KMS-11 (cell line): ENCODE data around the gene JUP.

Source experiments
- H2AFZ ChIP-seq: fragments of 200-600 bp; sonication (generic); 2 replicates; pipeline ENCODE4 v1.6.1; 2016; ENCODE audit warnings: antibody characterized with exemption, mixed run types, low read depth
- H3K27ac ChIP-seq: fragments of 200-600 bp; sonication (generic); 2 replicates; pipeline ENCODE4 v1.6.1; 2016; ENCODE audit warnings: mild to moderate bottlenecking, mixed run types
- H3K27me3 ChIP-seq: fragments of 200-600 bp; sonication (generic); 2 replicates; pipeline ENCODE4 v1.6.1; 2017; ENCODE audit warnings: mild to moderate bottlenecking, low read depth, mixed run types, moderate library complexity; ENCODE audit not compliant: insufficient read depth
- H3K36me3 ChIP-seq: fragments of 200-600 bp; sonication (generic); 2 replicates; pipeline ENCODE4 v1.6.1; 2017; ENCODE audit warnings: mild to moderate bottlenecking, mixed run types; ENCODE audit not compliant: insufficient read depth
- H3K4me1 ChIP-seq: fragments of 200-600 bp; sonication (generic); 2 replicates; pipeline ENCODE4 v1.6.1; 2016; ENCODE audit warnings: mild to moderate bottlenecking, low read depth, mixed run types; ENCODE audit not compliant: poor library complexity, severe bottlenecking
- H3K4me2 ChIP-seq: fragments of 200-600 bp; sonication (generic); 2 replicates; pipeline ENCODE4 v1.7.0; 2016; ENCODE audit warnings: mild to moderate bottlenecking, mixed run types
- H3K4me3 ChIP-seq: fragments of 200-600 bp; sonication (generic); IDR thresholded peaks from 2 replicates; pipeline ENCODE4 v1.6.1; 2017; ENCODE audit warnings: low read depth, low read length, mixed read lengths; ENCODE audit not compliant: insufficient read depth
- H3K79me2 ChIP-seq: fragments of 200-600 bp; sonication (generic); 2 replicates; pipeline ENCODE4 v1.6.1; 2016; ENCODE audit warnings: low read depth, mixed run types; ENCODE audit not compliant: insufficient read depth
- H3K9ac ChIP-seq: fragments of 200-600 bp; sonication (generic); 2 replicates; pipeline ENCODE4 v1.6.1; 2016; ENCODE audit warnings: mild to moderate bottlenecking, mixed run types
- H4K20me1 ChIP-seq: fragments of 200-600 bp; sonication (generic); 2 replicates; pipeline ENCODE4 v1.6.1; 2016; ENCODE audit warnings: mild to moderate bottlenecking, mixed run types; ENCODE audit not compliant: insufficient read depth
- CTCF ChIP-seq: fragments of 200-600 bp; sonication (generic); conservative IDR thresholded peaks from 2 replicates; pipeline ENCODE4 v1.6.1; 2017; ENCODE audit warnings: low read depth, mild to moderate bottlenecking, antibody characterized with exemption, low read length, moderate library complexity, mixed read lengths

JUP gene

GRCh38 chr17:41737680-41738023 is 48.9 kb downstream of the JUP start:
- Histone ChIP-seq H3K79me2 (no peaks in the 10 kb centered on the region), H3K4me1 (peaks cover 25% of the 10 kb centered on the region), H3K36me3 (no peaks in the 10 kb centered on the region), H3K4me2 (peak overlapping the region; percentile 55), H3K9ac (no peak overlapping the region; the same call in 1 of the 2 replicates), H3K27ac (no peak overlapping the region), H2AFZ (peak overlapping the region; percentile 82), H3K4me3 (no peak overlapping the region), H4K20me1 (no peaks in the 10 kb centered on the region), H3K27me3 (peaks cover 38% of the 10 kb centered on the region)
- TF ChIP-seq CTCF: no peak

DNA sequence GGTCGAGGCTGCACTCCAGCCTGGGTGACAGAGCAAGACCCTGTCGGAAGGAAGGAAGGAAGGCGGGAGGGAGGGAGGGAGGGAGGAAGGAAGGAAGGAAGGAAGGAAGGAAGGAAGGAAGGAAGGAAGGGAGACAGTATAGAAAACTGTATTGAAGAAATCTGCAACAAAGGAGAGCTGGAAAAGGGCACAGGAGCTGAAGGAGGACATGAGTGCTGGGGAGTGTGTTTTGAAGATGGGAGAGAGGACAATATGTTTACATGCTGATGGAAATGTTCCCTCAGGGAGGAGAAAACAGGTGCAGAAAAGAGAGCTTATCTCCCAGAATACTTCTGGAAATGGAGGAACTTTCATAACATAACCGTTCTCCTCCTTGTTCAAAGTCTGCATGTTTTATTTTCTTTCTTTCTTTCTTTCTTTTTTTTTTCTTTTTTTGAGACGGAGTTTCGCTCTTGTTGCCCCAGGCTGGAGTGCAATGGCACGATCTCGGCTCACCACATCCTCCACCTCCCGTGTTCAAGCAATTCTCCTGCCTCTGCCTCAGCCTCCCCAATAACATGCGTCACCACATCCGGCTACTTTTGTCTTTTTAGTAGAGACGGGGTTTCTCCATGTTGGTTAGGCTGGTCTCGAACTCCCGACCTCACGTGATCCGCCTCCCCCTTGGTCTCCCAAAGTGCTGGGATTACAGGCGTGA is 49.4 kb downstream of the JUP start:
- Histone ChIP-seq H2AFZ (peak overlapping the region; percentile 82), H3K4me2 (peak overlapping the region; percentile 55), H3K36me3 (no peaks in the 10 kb centered on the region), H3K9ac (no peak overlapping the region; the same call in 1 of the 2 replicates), H4K20me1 (no peaks in the 10 kb centered on the region), H3K27ac (no peak overlapping the region), H3K27me3 (peaks cover 43% of the 10 kb centered on the region), H3K4me3 (no peak overlapping the region), H3K79me2 (no peaks in the 10 kb centered on the region), H3K4me1 (peaks cover 25% of the 10 kb centered on the region)
- TF ChIP-seq CTCF: no peak

DNA sequence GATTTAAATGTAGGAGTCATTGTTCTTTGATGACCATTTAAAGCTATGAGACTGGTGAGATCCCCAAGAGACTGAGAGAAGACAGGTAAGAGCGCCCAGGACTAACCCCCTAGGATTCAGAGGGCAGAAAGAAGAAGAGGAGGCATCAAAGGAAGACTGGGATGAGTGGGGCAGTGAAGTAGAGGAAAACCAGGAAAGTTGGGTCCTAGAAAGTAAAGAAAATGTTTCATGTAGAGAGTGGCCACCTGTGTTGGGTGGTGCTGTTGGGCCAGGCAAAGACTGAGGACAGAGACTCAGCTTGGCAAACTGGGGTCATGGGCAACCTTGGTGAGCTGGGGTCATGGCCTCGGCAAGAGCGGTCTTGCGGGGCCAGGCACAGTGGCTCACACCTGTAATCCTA is 50.8 kb downstream of the JUP start:
- no peaks in the 10 kb centered on the region for H3K36me3 ChIP-seq
- H4K20me1 ChIP-seq: no peaks in the 10 kb centered on the region
- H3K27ac ChIP-seq: no peak overlapping the region
- H3K4me3 ChIP-seq: no peak overlapping the region
- no peak for TF ChIP-seq CTCF
- H3K4me1 ChIP-seq: peaks cover 25% of the 10 kb centered on the region
- no peak overlapping the region for H3K9ac ChIP-seq
- no peaks in the 10 kb centered on the region for H3K79me2 ChIP-seq
- H2AFZ ChIP-seq: no peak overlapping the region
- no peak overlapping the region for H3K4me2 ChIP-seq
- peaks cover 57% of the 10 kb centered on the region for H3K27me3 ChIP-seq

DNA sequence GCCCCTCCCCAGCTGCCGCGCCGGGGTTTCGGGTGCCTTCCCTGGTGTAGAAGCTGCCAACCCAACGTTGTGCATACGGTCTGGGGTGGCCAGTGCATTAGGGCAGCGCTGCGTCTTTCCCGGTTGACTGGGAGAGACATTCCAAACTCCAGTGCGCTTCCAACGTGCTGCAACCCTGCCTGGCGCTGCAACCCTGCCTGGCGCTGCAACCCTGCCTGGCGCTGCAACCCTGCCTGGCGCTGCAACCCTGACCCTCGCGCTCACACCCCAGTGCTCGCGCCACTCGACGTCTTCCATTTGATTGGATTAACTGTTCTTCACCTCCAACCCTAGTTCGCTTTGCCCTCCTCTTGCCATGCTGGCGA is 51.6 kb downstream of the JUP start:
- H3K4me3 ChIP-seq: no peak overlapping the region
- no peak overlapping the region for H3K27ac ChIP-seq
- no peaks in the 10 kb centered on the region for H3K36me3 ChIP-seq
- H3K4me2 ChIP-seq: peak overlapping the region; percentile 27; the same call in 1 of the 2 replicates
- TF ChIP-seq CTCF: no peak
- no peaks in the 10 kb centered on the region for H3K79me2 ChIP-seq
- no peak overlapping the region for H3K9ac ChIP-seq
- H3K27me3 ChIP-seq: peaks cover 64% of the 10 kb centered on the region
- peak overlapping the region; percentile 28; the same call in 1 of the 2 replicates for H2AFZ ChIP-seq
- H4K20me1 ChIP-seq: no peaks in the 10 kb centered on the region
- peaks cover 25% of the 10 kb centered on the region for H3K4me1 ChIP-seq
